NCI-H146 treated with DMSO at 0.1 percent for 48 hours (cell line): ENCODE measurements around the gene DNAH9.

Source experiments
- DNase-seq: peaks from one replicate; lab custom pipeline; 2025; ENCODE audit not compliant: unreplicated experiment; lab: John Stamatoyannopoulos, UW

DNAH9 gene

GRCh38 chr17:11840052-11840451, 241.8 kb downstream of the DNAH9 start:
- no peak for DNase-seq

- DNase-seq: no peak
These were observed 242.6 kb downstream of the DNAH9 start for GRCh38 chr17:11840831-11841230.

GRCh38 chr17:11848330-11848729, 250.1 kb downstream of the DNAH9 start:
- DNase-seq: no peak

- no peak for DNase-seq
These were observed 254.0 kb downstream of the DNAH9 start for GRCh38 chr17:11852231-11852630.

GRCh38 chr17:11852912-11853311, 254.6 kb downstream of the DNAH9 start:
- no peak for DNase-seq

- DNase-seq: no peak
These were observed 255.3 kb downstream of the DNAH9 start for GRCh38 chr17:11853321-11854151.

GRCh38 chr17:11855306-11855705, 257.0 kb downstream of the DNAH9 start:
- DNase-seq: no peak

GRCh38 chr17:11857006-11857405, 258.7 kb downstream of the DNAH9 start:
- DNase-seq: no peak

- no peak for DNase-seq
These were observed 271.6 kb downstream of the DNAH9 start for GRCh38 chr17:11869680-11870394.

GRCh38 chr17:11871773-11872172, 273.5 kb downstream of the DNAH9 start:
- no peak for DNase-seq

GRCh38 chr17:11874756-11875155, 276.5 kb downstream of the DNAH9 start:
- no peak for DNase-seq

GRCh38 chr17:11880714-11881113, 282.4 kb downstream of the DNAH9 start:
- no peak for DNase-seq

- DNase-seq: no peak
These were observed 284.4 kb downstream of the DNAH9 start for GRCh38 chr17:11882716-11883115.

- no peak for DNase-seq
These were observed 286.8 kb downstream of the DNAH9 start for GRCh38 chr17:11885051-11885450.

GRCh38 chr17:11889266-11889665, 291.0 kb downstream of the DNAH9 start:
- DNase-seq: no peak

- no peak for DNase-seq
These were observed 295.6 kb downstream of the DNAH9 start for GRCh38 chr17:11893862-11894261.

GRCh38 chr17:11896199-11896598, 297.9 kb downstream of the DNAH9 start:
- DNase-seq: no peak

- DNase-seq: no peak
These were observed 300.4 kb downstream of the DNAH9 start for GRCh38 chr17:11898526-11899235.

- DNase-seq: no peak
These were observed 301.3 kb downstream of the DNAH9 start for GRCh38 chr17:11899537-11899942.

GRCh38 chr17:11900041-11900476, 301.8 kb downstream of the DNAH9 start:
- no peak for DNase-seq

- DNase-seq: no peak
These were observed 302.4 kb downstream of the DNAH9 start for GRCh38 chr17:11900655-11901054.

- no peak for DNase-seq
These were observed 303.7 kb downstream of the DNAH9 start for GRCh38 chr17:11901931-11902330.
